GM12878 (cell line): ENCODE measurements around the gene COBLL1. TPM values are rescaled to one million over a fixed set of nuclear protein-coding genes. Genes with fewer than 3 reads are reported as not detected.

Source experiments
- ATAC-seq: fragments of 200-7000 bp; cut with Tn5 transposase; 3 replicates; pipeline ENCODE4 v1.9.1; 2020; ENCODE audit warnings: mild to moderate bottlenecking, moderate library complexity
- BruUV-seq: library from RNA; stranded (reverse); fragments of 400-500 nt; replicated peaks from 2 replicates; lab custom pipeline; 2021; lab: Mats Ljungman, UMichigan
- CTCF ChIA-PET: fragments of 300-600 bp; sonication (Branson Sonifier 250); formaldehyde crosslinking; extraction: SDS; loops from one replicate; lab custom pipeline; 2021; ENCODE audit warnings: inconsistent platforms; lab: Yijun Ruan, JAX
- POLR2A ChIA-PET: fragments of 350-600 bp; formaldehyde crosslinking; extraction: SDS; loops from one replicate; lab custom pipeline; 2021; ENCODE audit warnings: inconsistent platforms; lab: Charles Lee
- RAD21 ChIA-PET: fragments of 300-600 bp; sonication (Branson Sonifier 250); formaldehyde crosslinking; loops from one replicate; lab custom pipeline; 2023; ENCODE audit warnings: antibody characterized with exemption; ENCODE audit not compliant: unreplicated experiment; lab: Charles Lee
- SMC1A ChIA-PET: fragments of 300-600 bp; sonication (Branson Sonifier 250); formaldehyde crosslinking; loops from one replicate; lab custom pipeline; 2023; ENCODE audit not compliant: unreplicated experiment, uncharacterized antibody; lab: Charles Lee
- DNase-seq: peaks from one replicate; pipeline ENCODE4 v3.0.0-alpha.2; 2011; ENCODE audit warnings: low read depth, low spot score
- FAIRE-seq: peaks from 3 replicates; lab custom pipeline; 2011; peaks lifted over from hg19 to GRCh38; lab: Jason Lieb, UNC
- H2AFZ ChIP-seq: 2 replicates; pipeline ENCODE4 v1.6.0; 2011; ENCODE audit warnings: low read depth, low read length, control low read depth; ENCODE audit not compliant: control insufficient read depth
- H3K27ac ChIP-seq: 2 replicates; pipeline ENCODE4 v1.5.1; 2011; ENCODE audit warnings: control low read depth; ENCODE audit not compliant: control insufficient read depth, insufficient read depth
- H3K27me3 ChIP-seq, 2 experiments: replicated peaks in 1 of 2; 2 replicates each; pipeline versions ENCODE4 v1.6.0 to v1.6.1; 2011; ENCODE audit warnings: low read length in 1 of 2; ENCODE audit not compliant: control insufficient read depth in 2 of 2, insufficient read depth in 2 of 2
- H3K36me3 ChIP-seq, 2 experiments: 2 replicates each; pipeline ENCODE4 v1.5.1; 2011; ENCODE audit warnings: low read length in 1 of 2; ENCODE audit not compliant: control insufficient read depth in 2 of 2, insufficient read depth in 2 of 2
- H3K4me1 ChIP-seq: 2 replicates; pipeline ENCODE4 v1.6.1; 2011; ENCODE audit warnings: mild to moderate bottlenecking, low read length, moderate library complexity, mixed read lengths; ENCODE audit not compliant: control insufficient read depth, insufficient read depth
- H3K4me2 ChIP-seq: 2 replicates; pipeline ENCODE4 v1.6.0; 2011; ENCODE audit warnings: control low read depth; ENCODE audit not compliant: control insufficient read depth, insufficient read depth
- H3K4me3 ChIP-seq: fragments of 200-600 bp; sonication (generic); 2 replicates; pipeline ENCODE4 v1.5.1; 2016
- H3K79me2 ChIP-seq: 2 replicates; pipeline ENCODE4 v1.6.0; 2011; ENCODE audit warnings: low read length; ENCODE audit not compliant: control insufficient read depth, insufficient read depth
- H3K9ac ChIP-seq: 2 replicates; pipeline ENCODE4 v1.8.0; 2011; ENCODE audit warnings: low read length, control low read depth, mixed read lengths; ENCODE audit not compliant: control insufficient read depth, insufficient read depth
- H3K9me3 ChIP-seq: replicated peaks from 3 replicates; pipeline ENCODE4 v1.5.1; 2011; ENCODE audit warnings: mild to moderate bottlenecking, low read length; ENCODE audit not compliant: control insufficient read depth, insufficient read depth
- H4K20me1 ChIP-seq: 2 replicates; pipeline ENCODE4 v1.6.0; 2011; ENCODE audit not compliant: control insufficient read depth, insufficient read depth
- BHLHE40 ChIP-seq, 2 experiments: fragments of 450-650 bp in 1 of 2; IDR thresholded peaks; 2 replicates each; pipeline ENCODE4 v1.6.1; 2011 to 2017; ENCODE audit warnings: low read depth in 2 of 2, borderline replicate concordance in 1 of 2, improper control_type of control experiment in 1 of 2, low read length in 1 of 2, mild to moderate bottlenecking in 1 of 2
- HDGF ChIP-seq: fragments of 450-650 bp; IDR thresholded peaks from 2 replicates; pipeline ENCODE4 v1.6.1; 2016; ENCODE audit warnings: antibody characterized with exemption
- IKZF1 ChIP-seq: fragments of 450-650 bp; conservative IDR thresholded peaks from 2 replicates; pipeline ENCODE4 v1.6.1; 2017; ENCODE audit warnings: antibody characterized with exemption, mild to moderate bottlenecking
- KLF5 ChIP-seq: fragments of 450-650 bp; IDR thresholded peaks from 2 replicates; pipeline ENCODE4 v1.6.1; 2014; ENCODE audit warnings: mild to moderate bottlenecking; ENCODE audit not compliant: partially characterized antibody
- NFYA ChIP-seq: IDR thresholded peaks from 2 replicates; pipeline ENCODE4 v1.6.1; 2011; ENCODE audit warnings: low read depth, mild to moderate bottlenecking, low read length, improper control_type of control experiment, borderline replicate concordance
- RAD51 ChIP-seq: fragments of 450-650 bp; IDR thresholded peaks from 2 replicates; pipeline ENCODE4 v1.6.1; 2016; ENCODE audit warnings: moderate library complexity, mild to moderate bottlenecking, inconsistent platforms
- SMAD1 ChIP-seq: fragments of 450-650 bp; IDR thresholded peaks from 2 replicates; pipeline ENCODE4 v1.6.1; 2018; ENCODE audit warnings: mild to moderate bottlenecking, low read depth; ENCODE audit not compliant: partially characterized antibody
- TCF7 ChIP-seq: IDR thresholded peaks from 2 replicates; pipeline ENCODE4 v1.6.1; 2014; ENCODE audit warnings: antibody characterized with exemption, borderline replicate concordance
- WRNIP1 ChIP-seq: IDR thresholded peaks from 2 replicates; pipeline ENCODE4 v1.6.1; 2011; ENCODE audit warnings: low read depth, low read length, improper control_type of control experiment, borderline replicate concordance
- WGBS: methylation state at CpG from one replicate; pipeline ENCODE4 v1.1.6; 2016; ENCODE audit warnings: low lambda C conversion rate; ENCODE audit not compliant: insufficient replicate concordance, insufficient coverage; ENCODE audit errors: missing lambda C conversion rate; 5-methylcytosine and 5-hydroxymethylcytosine counted together
- in situ Hi-C: fragments of 300-500 bp; cut with MboI; formaldehyde crosslinking; loops from 9 replicates; pipeline ENCODE4 v1.14.3; 2018; ENCODE audit warnings: mixed read lengths
- intact Hi-C: fragments of 100-400 bp; cut with micrococcal nuclease; formaldehyde crosslinking; loops from one replicate; pipeline ENCODE4 v1.14.2; 2022; ENCODE audit not compliant: unreplicated experiment
- polyA plus RNA-seq, 11 experiments: library from polyadenylated mRNA; depleted of rRNA in 4 of 11; unstranded in 6 of 11; stranded (reverse) in 5 of 11; fragments of >200 nt; fragmentation: Nextera tagmentation in 4 of 11; fragmentation: Illumina TruSeq in 1 of 11; extraction: Ambion mirVana in 4 of 11; extraction: Trizol in 1 of 11; gene quantifications; 1 replicate in 1 of 11; 2 replicates in 10 of 11; pipeline versions ENCODE4 v1.2.1 to v1.2.3, GENCODE V29; 2011 to 2016; ENCODE audit warnings: inconsistent platforms in 2 of 11, missing spikeins in 2 of 11, low read depth in 1 of 11
- total RNA-seq, 4 experiments: library from RNA; depleted of rRNA in 3 of 4; stranded (reverse); fragments of >200 nt in 3 of 4; fragmentation: Illumina TruSeq in 1 of 4; extraction: Trizol in 1 of 4; gene quantifications; 2 replicates each; pipeline versions ENCODE4 v1.2.1 to v1.2.3, GENCODE V29; 2013 to 2021
- TF ChIP-seq, protein P1 (sequence below): IDR thresholded peaks from 2 replicates; pipeline ENCODE4 v1.6.1; 2011; ENCODE audit warnings: low read depth, low read length, improper control_type of control experiment, borderline replicate concordance

COBLL1 gene
- total and polyA plus RNA-seq, 10 of the 15 experiments (the other 5 are each of a cell fraction or from before 2014, with no cell fraction given), result 0.46 TPM; not detected in 9

GRCh38 chr2:164764996-164765395 lies 76.6 kb downstream of the COBLL1 start:
- no peaks in the 10 kb centered on the region for H3K79me2 ChIP-seq
- H2AFZ ChIP-seq, result no peak overlapping the region
- BruUV-seq, result no TSS peak
- no peak for ATAC-seq
- no peak overlapping the region for H3K4me2 ChIP-seq
- no peak overlapping the region for H3K27ac ChIP-seq
- FAIRE-seq, result no peak
- in situ Hi-C loops (no loop called here), intact Hi-C loops (no loop called here)
- DNase-seq, result no peak
- TF ChIP-seq KLF5, result no peak
- no peak for TF ChIP-seq BHLHE40 (IDR thresholded peaks at IDR 0.05; ENCODE audit: borderline replicate concordance in 1 of 2, low read depth in 2 of 2, low read length in 1 of 2)
- no peak for TF ChIP-seq SMAD1
- TF ChIP-seq HDGF, result no peak
- no peak for TF ChIP-seq RAD51
- WGBS, result 71% methylated on average over 3 of the region's 3 CpGs
- RAD21 ChIA-PET, result no interaction called here
- POLR2A ChIA-PET, result no interaction called here
- SMC1A ChIA-PET, result no interaction called here
- H3K4me1 ChIP-seq, result no peaks in the 10 kb centered on the region
- peaks cover 2% of the 10 kb centered on the region; the same call in 2 of the 3 replicates for H3K9me3 ChIP-seq
- H3K27me3 ChIP-seq, result no peaks in the 10 kb centered on the region; a peak in 1 of 4 replicates
- H3K36me3 ChIP-seq, result no peaks in the 10 kb centered on the region
- no peak overlapping the region for H3K9ac ChIP-seq
- H3K4me3 ChIP-seq, result no peak overlapping the region
- CTCF ChIA-PET, result no interaction called here
- no peaks in the 10 kb centered on the region for H4K20me1 ChIP-seq

DNA sequence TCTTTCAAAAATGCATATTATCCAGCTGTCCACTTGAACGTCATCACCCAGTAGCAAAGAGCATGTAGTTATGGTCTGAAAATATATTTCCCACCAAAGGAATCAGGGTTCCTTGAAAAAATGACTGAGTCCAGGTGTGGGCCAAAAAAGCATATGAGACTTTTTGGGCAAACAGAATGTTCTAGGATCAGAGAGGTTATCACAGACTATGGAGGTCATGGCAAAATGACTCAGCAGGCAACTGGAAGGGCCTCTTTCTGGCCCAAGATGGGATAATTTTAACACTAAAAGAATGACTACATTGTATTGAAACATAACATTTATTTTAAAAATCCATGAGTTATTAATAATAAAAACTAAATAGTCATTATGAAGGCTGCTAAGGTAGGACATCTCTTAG lies 77.1 kb downstream of the COBLL1 start:
- Histone ChIP-seq H4K20me1 (no peaks in the 10 kb centered on the region), H3K4me3 (no peak overlapping the region), H3K4me1 (no peaks in the 10 kb centered on the region), H3K27ac (no peak overlapping the region), H3K27me3 (no peaks in the 10 kb centered on the region; a peak in 1 of 4 replicates), H3K4me2 (no peak overlapping the region), H3K36me3 (no peaks in the 10 kb centered on the region), H3K79me2 (no peaks in the 10 kb centered on the region), H3K9me3 (peaks cover 2% of the 10 kb centered on the region; the same call in 2 of the 3 replicates), H3K9ac (no peak overlapping the region), H2AFZ (no peak overlapping the region)
- DNase-seq (no peak), ATAC-seq (no peak), FAIRE-seq (no peak)
- in situ Hi-C loops, result no loop called here
- CTCF ChIA-PET, result no interaction called here
- BruUV-seq, result no TSS peak
- POLR2A ChIA-PET, result no interaction called here
- SMC1A ChIA-PET, result no interaction called here
- RAD21 ChIA-PET, result no interaction called here
- intact Hi-C loops, result no loop called here
- TF ChIP-seq TCF7 (no peak), IKZF1 (no peak), WRNIP1 (no peak), NFYA (no peak), SMAD1 (no peak)
- TF ChIP-seq, protein P1, sequence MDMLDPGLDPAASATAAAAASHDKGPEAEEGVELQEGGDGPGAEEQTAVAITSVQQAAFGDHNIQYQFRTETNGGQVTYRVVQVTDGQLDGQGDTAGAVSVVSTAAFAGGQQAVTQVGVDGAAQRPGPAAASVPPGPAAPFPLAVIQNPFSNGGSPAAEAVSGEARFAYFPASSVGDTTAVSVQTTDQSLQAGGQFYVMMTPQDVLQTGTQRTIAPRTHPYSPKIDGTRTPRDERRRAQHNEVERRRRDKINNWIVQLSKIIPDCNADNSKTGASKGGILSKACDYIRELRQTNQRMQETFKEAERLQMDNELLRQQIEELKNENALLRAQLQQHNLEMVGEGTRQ, result no peak
- whole genome bisulfite sequencing, result 35% methylated on average over 1 of the region's 1 CpG
